ENCODE data around the gene APOL4. TPM values are rescaled to one million over a fixed set of nuclear protein-coding genes. Genes with fewer than 3 reads are reported as not detected.

Gene APOL4
- total and polyA plus RNA-seq, 2 of the 4 experiments (the other 2 are of a cell fraction): 0.07 TPM; not detected in 1

DNA sequence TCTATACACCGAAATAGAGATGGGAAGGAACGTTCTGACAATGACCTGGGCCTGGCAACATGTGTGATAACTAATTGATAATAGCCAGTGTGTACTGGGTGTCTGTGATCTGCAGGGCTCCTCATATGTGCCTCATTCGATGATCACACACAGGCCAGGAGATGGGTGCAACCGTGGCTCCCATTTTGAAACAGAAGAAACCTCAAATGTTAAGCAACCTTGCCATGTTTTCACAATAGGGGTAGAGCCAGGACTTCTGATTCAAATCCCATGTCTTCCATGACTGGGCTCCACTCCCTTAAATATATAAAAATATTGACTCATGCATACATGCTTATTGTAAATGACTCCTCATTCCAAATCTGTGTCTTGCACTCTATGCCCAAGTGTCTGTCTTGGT, 52.2 kb downstream of the APOL4 start:
- no peak overlapping the region for H3K18ac ChIP-seq (ENCODE audit: low read depth, low read length)
- H4K91ac ChIP-seq (ENCODE audit: insufficient read depth, low read depth, low read length): no peak overlapping the region
- H4K8ac ChIP-seq (ENCODE audit: low read depth in 2 of 2, low read length in 2 of 2): no peak overlapping the region
- H3K9ac ChIP-seq (ENCODE audit: low read depth, low read length): no peak overlapping the region
- H3K14ac ChIP-seq (replicated peaks; ENCODE audit: low read depth, low read length): no peak overlapping the region
- TF ChIP-seq MAZ (IDR thresholded peaks at IDR 0.05; ENCODE audit: borderline replicate concordance, low read depth, low read length) (no peak), RFX5 (IDR thresholded peaks at IDR 0.05; ENCODE audit: low read depth, low read length) (no peak), SMC3 (IDR thresholded peaks at IDR 0.05; ENCODE audit: low read depth, low read length) (no peak), MXI1 (IDR thresholded peaks at IDR 0.05; ENCODE audit: borderline replicate concordance, low read depth, low read length) (no peak), FOS (IDR thresholded peaks at IDR 0.05; ENCODE audit: low read depth, low read length) (no peak)
- no peak overlapping the region for H2AK9ac ChIP-seq (replicated peaks; ENCODE audit: low read depth, low read length, poor library complexity)
- no TSS peak for BruUV-seq (replicated peaks)
- no peak overlapping the region for H3K23ac ChIP-seq (ENCODE audit: low read depth, low read length)
- intact Hi-C loops (cut with micrococcal nuclease): loop anchor here (5.0 kb wide), 1 partner anchor 128 kb away; no protein-coding TSS in a partner anchor
- no peak overlapping the region for H3K56ac ChIP-seq (ENCODE audit: extremely low read depth, insufficient read depth, low read length)
- H2BK20ac ChIP-seq (ENCODE audit: low read depth, low read length): no peak overlapping the region
- no peaks in the 10 kb centered on the region for H3K36me3 ChIP-seq (ENCODE audit: control insufficient read depth, insufficient read depth, low read length)
- H2BK5ac ChIP-seq (ENCODE audit: low read depth, low read length, poor library complexity, severe bottlenecking): no peak overlapping the region
- H3K4ac ChIP-seq (ENCODE audit: low read depth, low read length): no peak overlapping the region
- H2AK5ac ChIP-seq (ENCODE audit: low read depth, low read length): no peak overlapping the region
- no peak overlapping the region for H2BK15ac ChIP-seq (ENCODE audit: low read depth, low read length)
- H3K27me3 ChIP-seq (ENCODE audit: control insufficient read depth, insufficient read depth, low read length): peaks cover 2% of the 10 kb centered on the region; the same call in 1 of the 2 replicates
- ChIA-PET POLR2A (ENCODE audit: unreplicated experiment) (no interaction called here), CTCF (no interaction called here)
- no peaks in the 10 kb centered on the region for H4K20me1 ChIP-seq (ENCODE audit: insufficient read depth, low read length)
- in situ Hi-C loops (cut with MboI; ENCODE audit: low sequenced_read_pairs): no loop called here
- H3K4me1 ChIP-seq (ENCODE audit: control insufficient read depth, insufficient read depth, low read length): no peaks in the 10 kb centered on the region
- H3K4me2 ChIP-seq (ENCODE audit: low read depth, low read length): no peak overlapping the region
- no peak overlapping the region for H3K4me3 ChIP-seq (ENCODE audit: insufficient read depth, low read depth, low read length)
- DNase-seq (no peak), ATAC-seq (ENCODE audit: low read depth) (no peak)
- peaks cover 2% of the 10 kb centered on the region; the same call in 1 of the 2 replicates for H3K9me3 ChIP-seq (ENCODE audit: control insufficient read depth, insufficient read depth, low read length)
- H2AFZ ChIP-seq (replicated peaks; ENCODE audit: low read length, poor library complexity): no peak overlapping the region
- H3K79me1 ChIP-seq (ENCODE audit: low read depth in 1 of 2, low read length in 2 of 2): no peaks in the 10 kb centered on the region
- no peaks in the 10 kb centered on the region for H3K9me1 ChIP-seq (ENCODE audit: insufficient read depth, low read length)
- no peak overlapping the region for H4K5ac ChIP-seq (ENCODE audit: low read depth, low read length)
- dilution Hi-C loops (cut with HindIII; ENCODE audit: low sequenced_read_pairs, unreplicated experiment): no loop called here
- no peak overlapping the region for H3K27ac ChIP-seq (ENCODE audit: insufficient read depth, low read length)
- no CpG with 5 or more reads among the region's 4 CpGs for WGBS, 2 experiments (ENCODE audit: extremely low coverage in 2 of 2, insufficient read length in 1 of 2)
- no peak overlapping the region for H2BK120ac ChIP-seq (ENCODE audit: low read depth, low read length)
